Measurements from ENCODE around the gene WDFY2.

Gene WDFY2

GRCh38 chr13:51557875-51558612, 26.2 kb upstream of the WDFY2 start:
- DNase-seq, result peak in 1 of 2 donors; percentile 66
- WGBS (ENCODE audit: extremely low coverage, insufficient coverage, insufficient read length), result 100% methylated on average over 1 of the region's 10 CpGs
- Histone ChIP-seq H2BK120ac (ENCODE audit: insufficient read depth, low read length, poor library complexity) (no peak overlapping the region), H3K4me2 (ENCODE audit: low read length) (no peak overlapping the region), H3K4me3 (ENCODE audit: low read depth, low read length) (no peak overlapping the region), H3K4ac (ENCODE audit: low read depth, low read length) (no peak overlapping the region), H3K14ac (ENCODE audit: low read length) (no peak overlapping the region), H3K23ac (ENCODE audit: low read length) (no peak overlapping the region), H4K12ac (ENCODE audit: low read depth, low read length) (no peak overlapping the region), H2AFZ (ENCODE audit: insufficient read depth, low read length, poor library complexity) (no peak overlapping the region), H3K27me3 (ENCODE audit: insufficient read depth, low read length) (no peaks in the 10 kb centered on the region), H3K9me3 (ENCODE audit: insufficient read depth, low read depth, low read length) (no peaks in the 10 kb centered on the region), H4K91ac (ENCODE audit: low read depth, low read length) (no peak overlapping the region), H4K8ac (ENCODE audit: low read depth, low read length) (no peak overlapping the region), H3K79me1 (ENCODE audit: low read length) (no peaks in the 10 kb centered on the region), H3K4me1 (ENCODE audit: control insufficient read depth in 1 of 2, insufficient read depth in 2 of 2, low read length in 2 of 2) (peaks cover 0 to 3% of the 10 kb centered on the region in 2 experiments), H2BK12ac (ENCODE audit: low read length) (no peak overlapping the region), H3K79me2 (ENCODE audit: control insufficient read depth, insufficient read depth, low read length, poor library complexity) (no peaks in the 10 kb centered on the region), H2BK5ac (ENCODE audit: low read depth, low read length, poor library complexity) (no peak overlapping the region), H3K36me3 (ENCODE audit: control insufficient read depth in 1 of 2, insufficient read depth in 2 of 2, low read length in 2 of 2) (no peaks in the 10 kb centered on the region), H3K27ac (ENCODE audit: low read depth, low read length) (no peak overlapping the region), H3K9ac (ENCODE audit: low read length) (no peak overlapping the region), H3K18ac (ENCODE audit: low read length) (no peak overlapping the region), H2AK5ac (ENCODE audit: low read length) (no peak overlapping the region)

GRCh38 chr13:51559946-51560735, 24.1 kb upstream of the WDFY2 start:
- H3K14ac ChIP-seq (ENCODE audit: low read length), result no peak overlapping the region
- no peak overlapping the region for H3K4me3 ChIP-seq (ENCODE audit: low read depth, low read length)
- H3K18ac ChIP-seq (ENCODE audit: low read length), result no peak overlapping the region
- WGBS (ENCODE audit: extremely low coverage, insufficient coverage, insufficient read length), result no CpG with 5 or more reads among the region's 1 CpG
- no peak overlapping the region for H3K23ac ChIP-seq (ENCODE audit: low read length)
- H3K79me1 ChIP-seq (ENCODE audit: low read length), result no peaks in the 10 kb centered on the region
- H2BK120ac ChIP-seq (ENCODE audit: insufficient read depth, low read length, poor library complexity), result no peak overlapping the region
- no peak overlapping the region for H2BK5ac ChIP-seq (ENCODE audit: low read depth, low read length, poor library complexity)
- H3K4ac ChIP-seq (ENCODE audit: low read depth, low read length), result no peak overlapping the region
- H2AFZ ChIP-seq (ENCODE audit: insufficient read depth, low read length, poor library complexity), result no peak overlapping the region
- no peaks in the 10 kb centered on the region for H3K27me3 ChIP-seq (ENCODE audit: insufficient read depth, low read length)
- H4K91ac ChIP-seq (ENCODE audit: low read depth, low read length), result no peak overlapping the region
- H3K9ac ChIP-seq (ENCODE audit: low read length), result no peak overlapping the region
- no peak for DNase-seq
- no peak overlapping the region for H3K27ac ChIP-seq (ENCODE audit: low read depth, low read length)
- no peak overlapping the region for H2BK12ac ChIP-seq (ENCODE audit: low read length)
- H3K4me1 ChIP-seq (ENCODE audit: control insufficient read depth in 1 of 2, insufficient read depth in 2 of 2, low read length in 2 of 2), result peaks cover 0 to 3% of the 10 kb centered on the region in 2 experiments
- H3K36me3 ChIP-seq (ENCODE audit: control insufficient read depth in 1 of 2, insufficient read depth in 2 of 2, low read length in 2 of 2), result no peaks in the 10 kb centered on the region
- H2AK5ac ChIP-seq (ENCODE audit: low read length), result no peak overlapping the region
- H4K12ac ChIP-seq (ENCODE audit: low read depth, low read length), result no peak overlapping the region
- no peaks in the 10 kb centered on the region for H3K79me2 ChIP-seq (ENCODE audit: control insufficient read depth, insufficient read depth, low read length, poor library complexity)
- H3K9me3 ChIP-seq (ENCODE audit: insufficient read depth, low read depth, low read length), result no peaks in the 10 kb centered on the region
- no peak overlapping the region for H3K4me2 ChIP-seq (ENCODE audit: low read length)
- H4K8ac ChIP-seq (ENCODE audit: low read depth, low read length), result no peak overlapping the region

GRCh38 chr13:51562011-51562671, 22.1 kb upstream of the WDFY2 start:
- Histone ChIP-seq H3K27me3 (ENCODE audit: insufficient read depth, low read length) (no peaks in the 10 kb centered on the region), H3K14ac (ENCODE audit: low read length) (no peak overlapping the region), H3K4me1 (ENCODE audit: control insufficient read depth in 1 of 2, insufficient read depth in 2 of 2, low read length in 2 of 2) (peaks cover 0 to 3% of the 10 kb centered on the region in 2 experiments), H3K23ac (ENCODE audit: low read length) (no peak overlapping the region), H3K27ac (ENCODE audit: low read depth, low read length) (no peak overlapping the region), H3K4me3 (ENCODE audit: low read depth, low read length) (no peak overlapping the region), H3K9ac (ENCODE audit: low read length) (no peak overlapping the region), H2BK12ac (ENCODE audit: low read length) (no peak overlapping the region), H4K8ac (ENCODE audit: low read depth, low read length) (no peak overlapping the region), H3K79me1 (ENCODE audit: low read length) (no peaks in the 10 kb centered on the region), H2BK5ac (ENCODE audit: low read depth, low read length, poor library complexity) (no peak overlapping the region), H3K9me3 (ENCODE audit: insufficient read depth, low read depth, low read length) (peaks cover 1% of the 10 kb centered on the region), H3K79me2 (ENCODE audit: control insufficient read depth, insufficient read depth, low read length, poor library complexity) (no peaks in the 10 kb centered on the region), H2AFZ (ENCODE audit: insufficient read depth, low read length, poor library complexity) (no peak overlapping the region), H3K18ac (ENCODE audit: low read length) (no peak overlapping the region), H3K4ac (ENCODE audit: low read depth, low read length) (no peak overlapping the region), H4K91ac (ENCODE audit: low read depth, low read length) (no peak overlapping the region), H2BK120ac (ENCODE audit: insufficient read depth, low read length, poor library complexity) (no peak overlapping the region), H3K36me3 (ENCODE audit: control insufficient read depth in 1 of 2, insufficient read depth in 2 of 2, low read length in 2 of 2) (no peaks in the 10 kb centered on the region), H3K4me2 (ENCODE audit: low read length) (no peak overlapping the region), H2AK5ac (ENCODE audit: low read length) (no peak overlapping the region), H4K12ac (ENCODE audit: low read depth, low read length) (no peak overlapping the region)
- DNase-seq, result no peak
- no CpG with 5 or more reads among the region's 9 CpGs for WGBS (ENCODE audit: extremely low coverage, insufficient coverage, insufficient read length)

- Histone ChIP-seq H2AK5ac (ENCODE audit: low read length) (no peak overlapping the region), H3K4me2 (ENCODE audit: low read length) (no peak overlapping the region), H3K9ac (ENCODE audit: low read length) (no peak overlapping the region), H3K36me3 (ENCODE audit: control insufficient read depth in 1 of 2, insufficient read depth in 2 of 2, low read length in 2 of 2) (no peaks in the 10 kb centered on the region), H2BK120ac (ENCODE audit: insufficient read depth, low read length, poor library complexity) (no peak overlapping the region), H2BK5ac (ENCODE audit: low read depth, low read length, poor library complexity) (no peak overlapping the region), H3K4me1 (ENCODE audit: control insufficient read depth in 1 of 2, insufficient read depth in 2 of 2, low read length in 2 of 2) (no peaks in the 10 kb centered on the region), H3K79me1 (ENCODE audit: low read length) (no peaks in the 10 kb centered on the region), H3K27me3 (ENCODE audit: insufficient read depth, low read length) (no peaks in the 10 kb centered on the region), H4K12ac (ENCODE audit: low read depth, low read length) (no peak overlapping the region), H3K23ac (ENCODE audit: low read length) (no peak overlapping the region), H3K79me2 (ENCODE audit: control insufficient read depth, insufficient read depth, low read length, poor library complexity) (no peaks in the 10 kb centered on the region), H2BK12ac (ENCODE audit: low read length) (no peak overlapping the region), H3K4me3 (ENCODE audit: low read depth, low read length) (no peak overlapping the region), H4K8ac (ENCODE audit: low read depth, low read length) (no peak overlapping the region), H2AFZ (ENCODE audit: insufficient read depth, low read length, poor library complexity) (no peak overlapping the region), H3K9me3 (ENCODE audit: insufficient read depth, low read depth, low read length) (peaks cover 5% of the 10 kb centered on the region), H3K14ac (ENCODE audit: low read length) (no peak overlapping the region), H3K18ac (ENCODE audit: low read length) (no peak overlapping the region), H3K4ac (ENCODE audit: low read depth, low read length) (no peak overlapping the region), H3K27ac (ENCODE audit: low read depth, low read length) (no peak overlapping the region), H4K91ac (ENCODE audit: low read depth, low read length) (no peak overlapping the region)
- no peak for DNase-seq
- no CpG with 5 or more reads among the region's 3 CpGs for WGBS (ENCODE audit: extremely low coverage, insufficient coverage, insufficient read length)
Observed at GRCh38 chr13:51564252-51564651, 20.0 kb upstream of the WDFY2 start.

Measured in trophoblast cell (in vitro differentiated cells and primary cell).